ENCODE measurements around the gene TACC2.

Gene TACC2

GRCh38 chr10:122254831-122255230, 265.9 kb downstream of the TACC2 start:
- DNase-seq = no peak

- DNase-seq = no peak
These were observed 266.7 kb downstream of the TACC2 start for GRCh38 chr10:122255509-122256301.

GRCh38 chr10:122257041-122257440, 268.1 kb downstream of the TACC2 start:
- no peak for DNase-seq

GRCh38 chr10:122258136-122259074, 269.4 kb downstream of the TACC2 start:
- no peak for DNase-seq

GRCh38 chr10:122259075-122259466, 270.1 kb downstream of the TACC2 start:
- no peak for DNase-seq

GRCh38 chr10:122261584-122261983, 272.6 kb downstream of the TACC2 start:
- no peak for DNase-seq

GRCh38 chr10:122263971-122264370, 275.0 kb downstream of the TACC2 start:
- DNase-seq = no peak

- no peak for DNase-seq
These were observed 275.5 kb downstream of the TACC2 start for GRCh38 chr10:122264436-122264835.

GRCh38 chr10:122264931-122265330, 276.0 kb downstream of the TACC2 start:
- no peak for DNase-seq

- no peak for DNase-seq
These were observed 276.9 kb downstream of the TACC2 start for GRCh38 chr10:122265896-122266295.

- peak; percentile 25 for DNase-seq
These were observed 279.1 kb downstream of the TACC2 start for GRCh38 chr10:122267849-122268737.

GRCh38 chr10:122269059-122269687, 280.2 kb downstream of the TACC2 start:
- no peak for DNase-seq

- no peak for DNase-seq
These were observed 282.1 kb downstream of the TACC2 start, which contains the start of gene BTBD16 for GRCh38 chr10:122271076-122271475. Gene BTBD16, plus strand, starts transcription at chr10:122271296. Its CDS starts 3,786 bp downstream, at chr10:122275082.

GRCh38 chr10:122273966-122274545, 285.1 kb downstream of the TACC2 start:
- DNase-seq = no peak

GRCh38 chr10:122276611-122277208, 287.7 kb downstream of the TACC2 start:
- no peak for DNase-seq

- no peak for DNase-seq
These were observed 288.7 kb downstream of the TACC2 start for GRCh38 chr10:122277526-122278136.

- peak; percentile 53 for DNase-seq
These were observed 290.8 kb downstream of the TACC2 start for GRCh38 chr10:122279725-122280141.

GRCh38 chr10:122280156-122280555, 291.2 kb downstream of the TACC2 start:
- DNase-seq = no peak

- no peak for DNase-seq
These were observed 292.2 kb downstream of the TACC2 start for GRCh38 chr10:122281018-122281626.

- DNase-seq = no peak
These were observed 292.8 kb downstream of the TACC2 start for GRCh38 chr10:122281751-122282150.
